Measurements from ENCODE around the gene RNF213.

- TF ChIP-seq POLR2A (IDR thresholded peaks at IDR 0.05) (no peak), CTCF (IDR thresholded peaks at IDR 0.05) (no peak)
Measured at GRCh38 chr17:80316431-80316830, 55.8 kb downstream of the RNF213 start.
